Fibroblast of mammary gland (primary cell): Measurements from ENCODE around the gene ZNF346.
"Not testable (repeated sequence)": the region's sequence is repeated elsewhere in the genome, so short reads cannot be mapped to it uniquely, and the experiment has no call there.

Experiments used
- DNase-seq: peaks from one replicate; pipeline ENCODE4 v3.0.0-alpha.2; 2010; ENCODE audit warnings: low read depth
- H3K4me3 ChIP-seq: 2 replicates; pipeline ENCODE4 v1.5.1; 2011; ENCODE audit warnings: low read depth, mild to moderate bottlenecking, low read length, moderate library complexity; ENCODE audit not compliant: control insufficient read depth
- TF ChIP-seq, protein P1 (sequence below): conservative IDR thresholded peaks from 2 replicates; pipeline ENCODE4 v1.5.1; 2011; ENCODE audit warnings: low read depth, low read length, inconsistent platforms; ENCODE audit not compliant: control insufficient read depth, insufficient read depth

Gene ZNF346

GRCh38 chr5:176987583-176987982, 34.9 kb upstream of the ZNF346 start:
- TF ChIP-seq, protein P1, sequence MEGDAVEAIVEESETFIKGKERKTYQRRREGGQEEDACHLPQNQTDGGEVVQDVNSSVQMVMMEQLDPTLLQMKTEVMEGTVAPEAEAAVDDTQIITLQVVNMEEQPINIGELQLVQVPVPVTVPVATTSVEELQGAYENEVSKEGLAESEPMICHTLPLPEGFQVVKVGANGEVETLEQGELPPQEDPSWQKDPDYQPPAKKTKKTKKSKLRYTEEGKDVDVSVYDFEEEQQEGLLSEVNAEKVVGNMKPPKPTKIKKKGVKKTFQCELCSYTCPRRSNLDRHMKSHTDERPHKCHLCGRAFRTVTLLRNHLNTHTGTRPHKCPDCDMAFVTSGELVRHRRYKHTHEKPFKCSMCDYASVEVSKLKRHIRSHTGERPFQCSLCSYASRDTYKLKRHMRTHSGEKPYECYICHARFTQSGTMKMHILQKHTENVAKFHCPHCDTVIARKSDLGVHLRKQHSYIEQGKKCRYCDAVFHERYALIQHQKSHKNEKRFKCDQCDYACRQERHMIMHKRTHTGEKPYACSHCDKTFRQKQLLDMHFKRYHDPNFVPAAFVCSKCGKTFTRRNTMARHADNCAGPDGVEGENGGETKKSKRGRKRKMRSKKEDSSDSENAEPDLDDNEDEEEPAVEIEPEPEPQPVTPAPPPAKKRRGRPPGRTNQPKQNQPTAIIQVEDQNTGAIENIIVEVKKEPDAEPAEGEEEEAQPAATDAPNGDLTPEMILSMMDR = no peak
- no peak overlapping the region for H3K4me3 ChIP-seq
- no peak for DNase-seq

- H3K4me3 ChIP-seq = not testable (repeated sequence)
- DNase-seq = peak; percentile 7
Measured at GRCh38 chr5:176993081-176993480, 29.4 kb upstream of the ZNF346 start.

DNA sequence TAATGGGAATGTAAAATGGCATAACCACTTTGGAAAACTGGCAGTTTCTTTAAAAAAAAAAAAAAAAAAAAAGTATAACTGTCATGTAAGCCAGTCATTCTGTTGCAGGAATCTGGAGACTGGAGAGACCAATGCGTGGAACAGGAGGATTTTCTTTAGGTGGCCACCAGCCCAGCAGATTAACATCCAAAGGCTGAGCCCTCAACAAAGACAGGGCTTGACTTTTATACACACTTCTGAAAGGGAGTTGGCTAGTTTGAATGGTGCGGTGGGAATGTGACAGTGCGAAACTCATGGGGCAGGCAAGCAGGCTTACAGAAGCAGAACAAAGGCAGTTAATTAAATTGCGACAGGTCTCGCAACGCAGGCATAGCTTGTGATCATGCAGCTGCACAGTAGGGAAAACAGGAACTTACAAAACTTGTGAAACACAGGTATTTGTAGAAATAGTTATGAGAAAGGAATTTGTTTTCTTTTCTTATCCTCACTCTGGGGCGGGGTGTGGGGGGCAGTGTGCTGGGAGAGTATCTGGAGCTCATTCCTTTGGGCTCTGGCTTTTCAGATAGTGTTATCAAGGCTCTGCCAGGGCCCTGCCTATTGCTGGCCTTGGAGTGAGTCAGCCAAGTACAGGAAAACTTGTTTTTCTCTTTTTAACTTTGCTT, 27.9 kb upstream of the ZNF346 start:
- no peak overlapping the region for H3K4me3 ChIP-seq
- TF ChIP-seq, protein P1 = no peak
- DNase-seq = peak; percentile 60

DNA sequence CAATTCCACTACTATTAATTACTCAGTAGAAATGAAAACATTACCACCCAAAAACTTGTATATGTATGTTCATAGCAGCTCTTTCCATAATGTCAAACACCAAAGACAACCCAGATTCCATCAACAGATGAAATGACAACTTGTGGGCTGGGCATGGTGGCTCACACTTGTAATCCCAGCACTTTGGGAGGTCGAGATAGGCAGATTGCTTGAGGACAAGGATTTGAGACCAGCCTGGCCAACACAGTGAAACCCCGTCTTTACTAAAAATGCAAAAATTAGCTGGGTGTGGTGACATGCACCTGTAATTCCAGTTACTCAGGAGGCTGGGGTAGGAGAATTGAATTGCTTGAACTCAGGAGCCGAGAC, 27.4 kb upstream of the ZNF346 start:
- TF ChIP-seq, protein P1 = no peak
- no peak for DNase-seq
- H3K4me3 ChIP-seq = no peak overlapping the region

DNA sequence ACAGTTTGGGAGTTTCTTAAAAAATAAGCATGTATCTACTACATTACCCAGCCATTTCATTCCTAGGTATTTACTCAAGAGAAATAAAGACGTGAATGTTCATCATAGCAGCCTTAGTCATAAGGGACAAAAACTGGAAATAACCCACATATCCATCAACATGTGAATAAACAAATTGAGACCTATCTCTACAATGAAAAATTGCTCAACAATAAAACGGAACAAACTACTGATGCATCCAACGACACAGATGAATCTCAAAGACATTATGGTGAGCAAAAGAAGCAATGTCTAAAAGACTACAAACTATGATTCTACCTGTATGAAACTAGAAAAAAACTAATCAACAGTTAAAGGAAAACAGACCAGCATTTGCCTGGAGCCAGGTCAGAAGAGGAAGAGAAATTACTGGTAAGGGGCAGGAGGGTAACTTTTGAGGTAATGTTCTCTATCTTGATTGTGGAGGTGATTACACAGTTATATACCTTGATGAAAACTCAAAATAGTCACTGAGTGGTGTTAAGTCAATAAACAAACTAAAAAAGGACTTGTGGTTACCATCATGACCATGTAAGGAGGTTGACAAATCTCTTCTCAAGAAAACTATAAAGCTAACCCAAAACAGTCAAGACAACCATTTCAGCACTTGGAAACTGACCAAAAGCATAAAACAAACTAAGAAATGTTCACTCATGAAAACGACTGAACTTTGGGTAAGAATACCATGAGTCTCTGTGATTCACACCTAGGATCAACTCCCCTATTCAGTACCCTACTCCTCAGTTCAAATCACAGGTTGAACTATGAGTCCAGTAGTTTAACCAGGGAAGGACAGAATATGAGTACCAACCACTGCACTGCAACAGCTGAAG, 26.4 kb upstream of the ZNF346 start:
- DNase-seq = peak; percentile 89
- H3K4me3 ChIP-seq = no peak overlapping the region
- TF ChIP-seq, protein P1 = no peak

DNA sequence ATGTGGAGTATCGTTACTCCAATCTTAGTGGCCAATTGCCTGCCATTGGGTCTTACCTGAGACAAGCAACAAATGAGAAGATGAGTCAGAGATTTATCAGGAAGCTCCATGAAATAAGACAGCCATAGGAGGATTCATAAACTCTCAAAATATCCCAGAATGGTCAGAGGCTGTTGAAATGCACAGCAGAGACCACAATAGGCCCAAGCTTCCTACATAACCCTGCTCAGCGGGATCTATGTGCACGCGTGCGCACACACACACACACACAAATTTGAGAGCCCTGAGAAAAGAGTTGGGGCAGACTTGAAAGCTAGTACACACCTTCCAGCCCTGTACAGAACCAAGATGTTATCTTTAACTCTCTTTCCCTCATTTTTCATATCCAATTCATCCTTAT, 25.7 kb upstream of the ZNF346 start:
- DNase-seq = peak; percentile 11
- TF ChIP-seq, protein P1 = no peak

DNA sequence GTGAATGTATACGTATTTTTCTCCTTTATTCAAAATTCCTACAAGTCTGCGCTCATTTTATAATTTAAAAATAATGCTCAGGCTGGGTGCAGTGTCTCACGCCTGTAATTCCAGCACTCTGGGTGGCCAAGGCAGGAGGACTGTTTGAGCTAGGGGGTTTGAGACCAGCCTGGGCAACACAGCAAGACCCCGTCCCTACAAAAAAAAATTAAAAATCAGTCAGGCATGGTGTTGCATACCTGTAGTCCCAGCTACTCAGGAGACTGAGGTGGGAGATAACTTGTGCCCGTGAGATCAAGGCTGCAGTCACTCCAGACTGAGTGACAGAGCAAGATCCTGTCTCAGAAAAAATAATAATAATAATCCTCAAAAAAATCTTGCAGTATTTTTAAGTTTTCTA, 23.7 kb upstream of the ZNF346 start:
- DNase-seq = no peak
- H3K4me3 ChIP-seq = no peak overlapping the region
- TF ChIP-seq, protein P1 = no peak

More for the DNA sequence above, 25.7 kb upstream of the ZNF346 start:
- no peak overlapping the region for H3K4me3 ChIP-seq

DNA sequence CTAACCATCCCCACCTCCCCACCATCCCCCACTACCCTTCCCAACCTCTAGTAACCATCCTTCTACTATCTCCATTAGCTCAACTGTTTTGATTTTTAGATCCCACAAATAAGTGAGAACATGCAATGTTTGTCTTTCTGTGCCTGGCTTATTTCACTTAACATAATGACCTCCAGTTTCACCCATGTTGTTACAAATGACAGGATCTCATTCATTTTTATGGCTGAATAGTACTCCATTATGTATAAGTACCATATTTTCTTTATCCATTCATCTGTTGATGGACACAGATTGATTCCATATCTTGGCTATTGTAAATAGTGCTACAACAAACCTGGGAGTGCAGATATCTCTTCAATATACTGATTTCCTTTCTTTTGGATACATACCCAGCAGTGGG, 23.0 kb upstream of the ZNF346 start:
- not testable (repeated sequence) for DNase-seq, H3K4me3 ChIP-seq
